ENCODE results near the gene NAA11. TPM values are rescaled to one million over a fixed set of nuclear protein-coding genes. Genes with fewer than 3 reads are reported as not detected.

The NAA11 gene
- total RNA-seq, 1 donor from 2014 or later, result not detected

DNA sequence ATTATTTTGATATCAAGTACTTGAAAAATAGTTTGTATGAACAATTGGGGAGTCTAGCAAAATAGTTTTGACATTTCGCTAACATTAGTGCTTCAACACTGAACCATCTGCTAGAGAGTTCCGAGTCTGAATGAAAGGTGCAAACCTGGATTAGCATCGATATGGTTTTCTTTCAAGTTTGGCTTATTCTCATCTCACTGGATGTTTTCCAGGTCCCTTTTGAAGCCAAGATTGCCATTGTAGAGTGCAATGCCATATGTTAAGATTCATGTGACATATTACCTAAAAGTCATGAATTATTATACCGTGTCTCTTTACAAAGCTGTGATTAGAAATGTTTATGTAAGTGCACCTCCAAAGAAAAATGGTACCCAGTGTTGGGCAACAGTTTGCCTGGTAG is 36.8 kb upstream of the NAA11 start:
- Mint-ChIP-seq H3K27ac (no peak overlapping the region), H3K4me3 (ENCODE audit: low read depth) (no peak overlapping the region), H3K27me3 (no peaks in the 10 kb centered on the region), H3K9me3 (ENCODE audit: low read depth) (no peaks in the 10 kb centered on the region), H3K36me3 (ENCODE audit: insufficient read depth) (no peaks in the 10 kb centered on the region), H3K4me1 (ENCODE audit: low read depth) (no peaks in the 10 kb centered on the region)
- no peak for DNase-seq (ENCODE audit: low spot score, unreplicated experiment)
- TF ChIP-seq, protein P1, sequence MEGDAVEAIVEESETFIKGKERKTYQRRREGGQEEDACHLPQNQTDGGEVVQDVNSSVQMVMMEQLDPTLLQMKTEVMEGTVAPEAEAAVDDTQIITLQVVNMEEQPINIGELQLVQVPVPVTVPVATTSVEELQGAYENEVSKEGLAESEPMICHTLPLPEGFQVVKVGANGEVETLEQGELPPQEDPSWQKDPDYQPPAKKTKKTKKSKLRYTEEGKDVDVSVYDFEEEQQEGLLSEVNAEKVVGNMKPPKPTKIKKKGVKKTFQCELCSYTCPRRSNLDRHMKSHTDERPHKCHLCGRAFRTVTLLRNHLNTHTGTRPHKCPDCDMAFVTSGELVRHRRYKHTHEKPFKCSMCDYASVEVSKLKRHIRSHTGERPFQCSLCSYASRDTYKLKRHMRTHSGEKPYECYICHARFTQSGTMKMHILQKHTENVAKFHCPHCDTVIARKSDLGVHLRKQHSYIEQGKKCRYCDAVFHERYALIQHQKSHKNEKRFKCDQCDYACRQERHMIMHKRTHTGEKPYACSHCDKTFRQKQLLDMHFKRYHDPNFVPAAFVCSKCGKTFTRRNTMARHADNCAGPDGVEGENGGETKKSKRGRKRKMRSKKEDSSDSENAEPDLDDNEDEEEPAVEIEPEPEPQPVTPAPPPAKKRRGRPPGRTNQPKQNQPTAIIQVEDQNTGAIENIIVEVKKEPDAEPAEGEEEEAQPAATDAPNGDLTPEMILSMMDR (IDR thresholded peaks at IDR 0.05; ENCODE audit: unreplicated experiment), result no peak

DNA sequence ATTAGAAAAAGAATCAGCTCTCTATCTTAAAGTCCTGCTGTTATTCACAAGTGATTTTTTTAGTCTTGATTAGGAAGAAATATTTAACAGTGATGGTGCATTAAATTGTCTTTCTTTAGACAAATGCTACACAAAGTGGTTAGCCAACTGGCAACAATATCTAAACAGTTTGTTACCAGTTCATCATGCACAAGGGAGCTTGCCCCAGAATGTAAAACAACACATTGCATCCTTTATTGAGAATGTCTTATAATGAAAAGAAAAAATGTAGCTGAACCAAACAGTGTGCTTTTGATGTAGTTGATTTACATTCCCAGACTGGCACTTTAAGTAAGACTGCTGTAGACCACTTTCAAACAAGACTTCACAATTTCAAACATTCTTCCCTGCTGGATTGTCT is 34.1 kb upstream of the NAA11 start:
- Mint-ChIP-seq H3K4me3 (ENCODE audit: low read depth) (no peak overlapping the region), H3K4me1 (ENCODE audit: low read depth) (no peaks in the 10 kb centered on the region), H3K36me3 (ENCODE audit: insufficient read depth) (no peaks in the 10 kb centered on the region), H3K27me3 (no peaks in the 10 kb centered on the region), H3K9me3 (ENCODE audit: low read depth) (no peaks in the 10 kb centered on the region), H3K27ac (no peak overlapping the region)
- TF ChIP-seq, protein P1 (IDR thresholded peaks at IDR 0.05; ENCODE audit: unreplicated experiment), result no peak
- DNase-seq (ENCODE audit: low spot score, unreplicated experiment), result no peak

- H3K36me3 Mint-ChIP-seq (ENCODE audit: insufficient read depth), result no peaks in the 10 kb centered on the region
- no peak overlapping the region for H3K27ac Mint-ChIP-seq
- TF ChIP-seq, protein P1 (IDR thresholded peaks at IDR 0.05; ENCODE audit: unreplicated experiment), result no peak
- no peak for DNase-seq (ENCODE audit: low spot score, unreplicated experiment)
- no peak overlapping the region for H3K4me3 Mint-ChIP-seq (ENCODE audit: low read depth)
- no peaks in the 10 kb centered on the region for H3K4me1 Mint-ChIP-seq (ENCODE audit: low read depth)
- H3K27me3 Mint-ChIP-seq, result no peaks in the 10 kb centered on the region
- H3K9me3 Mint-ChIP-seq (ENCODE audit: low read depth), result no peaks in the 10 kb centered on the region
Measured at GRCh38 chr4:79358438-79358837, 32.6 kb upstream of the NAA11 start.

GRCh38 chr4:79357365-79357764 is 31.5 kb upstream of the NAA11 start:
- no peak for DNase-seq (ENCODE audit: low spot score, unreplicated experiment)
- H3K27me3 Mint-ChIP-seq, result no peaks in the 10 kb centered on the region
- H3K36me3 Mint-ChIP-seq (ENCODE audit: insufficient read depth), result no peaks in the 10 kb centered on the region
- no peak overlapping the region for H3K27ac Mint-ChIP-seq
- TF ChIP-seq, protein P1 (IDR thresholded peaks at IDR 0.05; ENCODE audit: unreplicated experiment), result no peak
- no peak overlapping the region for H3K4me3 Mint-ChIP-seq (ENCODE audit: low read depth)
- H3K4me1 Mint-ChIP-seq (ENCODE audit: low read depth), result no peaks in the 10 kb centered on the region
- H3K9me3 Mint-ChIP-seq (ENCODE audit: low read depth), result no peaks in the 10 kb centered on the region

GRCh38 chr4:79353075-79353474 is 27.2 kb upstream of the NAA11 start:
- H3K4me3 Mint-ChIP-seq (ENCODE audit: low read depth), result no peak overlapping the region
- no peaks in the 10 kb centered on the region for H3K4me1 Mint-ChIP-seq (ENCODE audit: low read depth)
- H3K27me3 Mint-ChIP-seq, result no peaks in the 10 kb centered on the region
- DNase-seq (ENCODE audit: low spot score, unreplicated experiment), result no peak
- TF ChIP-seq, protein P1 (IDR thresholded peaks at IDR 0.05; ENCODE audit: unreplicated experiment), result no peak
- H3K36me3 Mint-ChIP-seq (ENCODE audit: insufficient read depth), result no peaks in the 10 kb centered on the region
- peaks cover 9% of the 10 kb centered on the region for H3K9me3 Mint-ChIP-seq (ENCODE audit: low read depth)
- H3K27ac Mint-ChIP-seq, result no peak overlapping the region

Data from progenitor cell of endocrine pancreas (in vitro differentiated cells).